ENCODE data around the gene FCRLB. TPM values are rescaled to one million over a fixed set of nuclear protein-coding genes. Genes with fewer than 3 reads are reported as not detected.

The FCRLB gene
- total RNA-seq, 1 experiment from 2014 or later = not detected

GRCh38 chr1:161766102-161766981, 45.0 kb downstream of the FCRLB start, which contains the start of gene ATF6:
Gene ATF6 (plus strand): TSS chr1:161766320. CDS start chr1:161766361, 41 bp downstream.
- H3K27ac ChIP-seq (ENCODE audit: insufficient read length, low read depth, low read length) = no peak within 1 kb of the TSS
- Mint-ChIP-seq H3K4me1 (peaks cover 8 to 13% of the 10 kb centered on the region in 2 experiments; a peak in 3 of 4 replicates), H3K27ac (peak within 1 kb of the TSS; percentile 18 to 96 (median 81); a peak in 6 of 7 replicates), H3K27me3 (ENCODE audit: low read depth) (peaks cover 3% of the 10 kb centered on the region), H3K36me3 (ENCODE audit: insufficient read depth in 1 of 3, low read depth in 3 of 3) (no peaks in the 10 kb centered on the region), H3K9me3 (no peaks in the 10 kb centered on the region; a peak in 1 of 5 replicates), H3K4me3 (peak within 1 kb of the TSS; percentile 96 to 98)
- no peak within 1 kb of the TSS for H3K14ac ChIP-seq (ENCODE audit: insufficient read depth, low read length)
- WGBS (ENCODE audit: extremely low coverage, insufficient read length, low lambda C conversion rate) = no CpG with 5 or more reads among the region's 35 CpGs
- no peak within 1 kb of the TSS for H2BK20ac ChIP-seq (ENCODE audit: low read depth, low read length, poor library complexity, severe bottlenecking)
- H3K23ac ChIP-seq (ENCODE audit: insufficient read length, low read depth, low read length) = no peak within 1 kb of the TSS
- H2BK5ac ChIP-seq (ENCODE audit: insufficient read length, low read length) = no peak within 1 kb of the TSS
- TF ChIP-seq, protein P1, sequence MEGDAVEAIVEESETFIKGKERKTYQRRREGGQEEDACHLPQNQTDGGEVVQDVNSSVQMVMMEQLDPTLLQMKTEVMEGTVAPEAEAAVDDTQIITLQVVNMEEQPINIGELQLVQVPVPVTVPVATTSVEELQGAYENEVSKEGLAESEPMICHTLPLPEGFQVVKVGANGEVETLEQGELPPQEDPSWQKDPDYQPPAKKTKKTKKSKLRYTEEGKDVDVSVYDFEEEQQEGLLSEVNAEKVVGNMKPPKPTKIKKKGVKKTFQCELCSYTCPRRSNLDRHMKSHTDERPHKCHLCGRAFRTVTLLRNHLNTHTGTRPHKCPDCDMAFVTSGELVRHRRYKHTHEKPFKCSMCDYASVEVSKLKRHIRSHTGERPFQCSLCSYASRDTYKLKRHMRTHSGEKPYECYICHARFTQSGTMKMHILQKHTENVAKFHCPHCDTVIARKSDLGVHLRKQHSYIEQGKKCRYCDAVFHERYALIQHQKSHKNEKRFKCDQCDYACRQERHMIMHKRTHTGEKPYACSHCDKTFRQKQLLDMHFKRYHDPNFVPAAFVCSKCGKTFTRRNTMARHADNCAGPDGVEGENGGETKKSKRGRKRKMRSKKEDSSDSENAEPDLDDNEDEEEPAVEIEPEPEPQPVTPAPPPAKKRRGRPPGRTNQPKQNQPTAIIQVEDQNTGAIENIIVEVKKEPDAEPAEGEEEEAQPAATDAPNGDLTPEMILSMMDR (conservative IDR thresholded peaks at IDR 0.05) = no peak
- H4K5ac ChIP-seq (ENCODE audit: insufficient read length, low read depth, low read length) = no peak within 1 kb of the TSS
- H3K56ac ChIP-seq (ENCODE audit: insufficient read length, low read depth, low read length) = no peak within 1 kb of the TSS
- H3K18ac ChIP-seq (ENCODE audit: insufficient read length, low read depth, low read length) = no peak within 1 kb of the TSS
- peak within 1 kb of the TSS; percentile 80 for H3K9ac ChIP-seq (ENCODE audit: extremely low read depth, insufficient read length, low read length)
- no peak within 1 kb of the TSS for H2BK12ac ChIP-seq (ENCODE audit: insufficient read length, low read depth, low read length)
- no peaks in the 10 kb centered on the region for H3K27me3 ChIP-seq (ENCODE audit: insufficient read depth, low read length)
- H2AFZ ChIP-seq (ENCODE audit: low read length) = peak within 1 kb of the TSS; percentile 88
- H4K20me1 ChIP-seq (ENCODE audit: control insufficient read depth, insufficient read depth, insufficient read length) = no peaks in the 10 kb centered on the region
- peaks cover 8% of the 10 kb centered on the region for H3K23me2 ChIP-seq (ENCODE audit: insufficient read length, low read depth, low read length, poor library complexity, severe bottlenecking)
- H2BK15ac ChIP-seq (ENCODE audit: low read depth, low read length) = no peak within 1 kb of the TSS
- H3K4me2 ChIP-seq (ENCODE audit: insufficient read depth, insufficient read length, low read length) = peak within 1 kb of the TSS; percentile 93
- no peaks in the 10 kb centered on the region for H3K79me1 ChIP-seq (ENCODE audit: insufficient read depth, low read depth, low read length, poor library complexity, severe bottlenecking)
- H4K91ac ChIP-seq (ENCODE audit: insufficient read length, low read depth, low read length) = no peak within 1 kb of the TSS
- no peak within 1 kb of the TSS for H2AK5ac ChIP-seq (ENCODE audit: insufficient read length, low read length)
- no peak within 1 kb of the TSS for H2BK120ac ChIP-seq (ENCODE audit: low read depth, low read length, poor library complexity, severe bottlenecking)
- DNase-seq = peak; percentile 72
- no peaks in the 10 kb centered on the region; the same call in 1 of the 2 replicates for H3K4me1 ChIP-seq (ENCODE audit: insufficient read depth, low read length)
- no peak within 1 kb of the TSS for H3T11ph ChIP-seq (ENCODE audit: low read length)
- no peaks in the 10 kb centered on the region; the same call in 1 of the 2 replicates for H3K79me2 ChIP-seq (ENCODE audit: insufficient read depth, low read length)
- H4K8ac ChIP-seq (replicated peaks; ENCODE audit: insufficient read length, low read depth, low read length) = no peak within 1 kb of the TSS
- H3K4ac ChIP-seq (ENCODE audit: low read depth, low read length) = no peak within 1 kb of the TSS
- H3K9me3 ChIP-seq (ENCODE audit: control insufficient read depth, low read depth, low read length) = no peaks in the 10 kb centered on the region
